NCI-H128 (cell line): ENCODE measurements around the gene ATP1B2.
"Not testable (repeated sequence)": the region's sequence is repeated elsewhere in the genome, so short reads cannot be mapped to it uniquely, and the experiment has no call there.

Experiments
- DNase-seq: peaks from one replicate; lab custom pipeline; 2025; ENCODE audit not compliant: unreplicated experiment; lab: John Stamatoyannopoulos, UW

Gene ATP1B2

GRCh38 chr17:7650509-7651096, at the start of gene ATP1B2:
ATP1B2 (plus strand) TSS chr17:7650926; CDS start chr17:7651519, 593 bp downstream.
- peak; percentile 52 for DNase-seq

- DNase-seq: no peak
Measured at GRCh38 chr17:7606280-7606679, 44.4 kb upstream of the ATP1B2 start.

- no peak for DNase-seq
Measured at GRCh38 chr17:7610641-7611040, 40.1 kb upstream of the ATP1B2 start.

- no peak for DNase-seq
Measured at GRCh38 chr17:7611635-7612293, 39.0 kb upstream of the ATP1B2 start.

- DNase-seq: no peak
Measured at GRCh38 chr17:7612294-7612640, 38.5 kb upstream of the ATP1B2 start.

GRCh38 chr17:7613769-7614424, 36.8 kb upstream of the ATP1B2 start:
- no peak for DNase-seq

- peak; percentile 99 for DNase-seq
Measured at GRCh38 chr17:7614425-7615264, 36.1 kb upstream of the ATP1B2 start, which contains the start of gene FXR2. FXR2 (minus strand) TSS chr17:7614897; CDS start chr17:7614532, 365 bp downstream.

- DNase-seq: no peak
Measured at GRCh38 chr17:7615265-7615747, 35.4 kb upstream of the ATP1B2 start.

GRCh38 chr17:7618608-7619007, 32.1 kb upstream of the ATP1B2 start:
- DNase-seq: no peak

GRCh38 chr17:7620835-7621234, 29.9 kb upstream of the ATP1B2 start:
- no peak for DNase-seq

GRCh38 chr17:7623661-7624060, 27.1 kb upstream of the ATP1B2 start:
- no peak for DNase-seq

- DNase-seq: not testable (repeated sequence)
Measured at GRCh38 chr17:7625749-7626148, 25.0 kb upstream of the ATP1B2 start.

- DNase-seq: no peak
Measured at GRCh38 chr17:7626307-7626706, 24.4 kb upstream of the ATP1B2 start.

GRCh38 chr17:7626956-7627249, 23.8 kb upstream of the ATP1B2 start:
- no peak for DNase-seq

GRCh38 chr17:7627250-7628121, 23.2 kb upstream of the ATP1B2 start, which contains the start of gene SAT2:
SAT2 (minus strand) TSS chr17:7627821; CDS start chr17:7627635, 186 bp downstream.
- DNase-seq: peak; percentile 65

- DNase-seq: no peak
Measured at GRCh38 chr17:7629939-7630571, 20.7 kb upstream of the ATP1B2 start, which contains the start of gene SHBG. SHBG (plus strand) TSS chr17:7630135; CDS start chr17:7630173, 38 bp downstream.

- no peak for DNase-seq
Measured at GRCh38 chr17:7631398-7632380, 19.0 kb upstream of the ATP1B2 start.

GRCh38 chr17:7632492-7632894, 18.2 kb upstream of the ATP1B2 start:
- DNase-seq: no peak

- no peak for DNase-seq
Measured at GRCh38 chr17:7633093-7633492, 17.6 kb upstream of the ATP1B2 start.
